GM12891 (cell line): ENCODE results near the gene ABCC10.

Experiments used
- PAX5 ChIP-seq: IDR thresholded peaks from 2 replicates; pipeline ENCODE4 v1.6.1; 2011; ENCODE audit warnings: low read length, moderate library complexity, mild to moderate bottlenecking; ENCODE audit not compliant: insufficient read depth, severe bottlenecking
- POLR2A ChIP-seq: IDR thresholded peaks from 2 replicates; pipeline ENCODE4 v1.6.1; 2011; ENCODE audit warnings: low read depth, low read length, control low read depth
- POLR2AphosphoS5 ChIP-seq: IDR thresholded peaks from 2 replicates; pipeline ENCODE4 v1.6.1; 2011; ENCODE audit warnings: low read depth, low read length, control low read depth
- POU2F2 ChIP-seq: IDR thresholded peaks from 2 replicates; pipeline ENCODE4 v1.6.1; 2011; ENCODE audit warnings: low read depth, mild to moderate bottlenecking, control low read depth, low read length, moderate library complexity
- SPI1 ChIP-seq: IDR thresholded peaks from 2 replicates; pipeline ENCODE4 v1.6.1; 2011; ENCODE audit warnings: low read depth, low read length, control low read depth
- TAF1 ChIP-seq: IDR thresholded peaks from 2 replicates; pipeline ENCODE4 v1.6.1; 2011; ENCODE audit warnings: low read depth, low read length, control low read depth

DNA sequence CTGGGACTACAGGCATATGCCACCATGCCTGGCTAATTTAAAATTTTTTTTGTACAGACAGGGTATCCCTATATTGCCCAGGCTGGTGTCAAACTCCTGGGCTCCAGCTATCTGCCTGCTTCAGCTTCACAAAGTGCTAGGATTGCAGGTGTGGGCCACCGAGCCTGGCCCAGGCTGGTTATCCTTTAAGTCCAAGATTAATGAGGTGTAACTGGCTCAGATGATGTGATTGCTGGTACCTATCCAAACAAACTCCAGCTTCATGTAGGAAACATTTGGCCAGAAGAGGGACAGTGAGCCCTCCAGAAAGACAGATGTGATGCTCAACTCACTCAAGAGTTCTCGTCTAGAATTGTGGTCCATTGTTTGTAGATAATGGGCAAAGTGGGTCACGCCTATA is 48.7 kb upstream of the ABCC10 start:
- TF ChIP-seq POLR2AphosphoS5 (no peak), TAF1 (no peak), POLR2A (no peak), SPI1 (no peak), PAX5 (no peak), POU2F2 (no peak)
